GM18951 (cell line): Measurements from ENCODE around the gene DGCR8.

Experiments used
- POLR2A ChIP-seq: IDR thresholded peaks from 4 replicates; pipeline ENCODE4 v1.6.1; 2011; ENCODE audit warnings: mild to moderate bottlenecking; ENCODE audit not compliant: insufficient read length, insufficient read depth; ENCODE audit errors: extremely low read depth
- in situ Hi-C: fragments of 300-500 bp; cut with MboI; formaldehyde crosslinking; loops from one replicate; pipeline ENCODE4 v1.12.0; 2022; ENCODE audit warnings: low sequenced_read_pairs, mixed read lengths, inconsistent platforms; ENCODE audit not compliant: unreplicated experiment

Gene DGCR8

DNA sequence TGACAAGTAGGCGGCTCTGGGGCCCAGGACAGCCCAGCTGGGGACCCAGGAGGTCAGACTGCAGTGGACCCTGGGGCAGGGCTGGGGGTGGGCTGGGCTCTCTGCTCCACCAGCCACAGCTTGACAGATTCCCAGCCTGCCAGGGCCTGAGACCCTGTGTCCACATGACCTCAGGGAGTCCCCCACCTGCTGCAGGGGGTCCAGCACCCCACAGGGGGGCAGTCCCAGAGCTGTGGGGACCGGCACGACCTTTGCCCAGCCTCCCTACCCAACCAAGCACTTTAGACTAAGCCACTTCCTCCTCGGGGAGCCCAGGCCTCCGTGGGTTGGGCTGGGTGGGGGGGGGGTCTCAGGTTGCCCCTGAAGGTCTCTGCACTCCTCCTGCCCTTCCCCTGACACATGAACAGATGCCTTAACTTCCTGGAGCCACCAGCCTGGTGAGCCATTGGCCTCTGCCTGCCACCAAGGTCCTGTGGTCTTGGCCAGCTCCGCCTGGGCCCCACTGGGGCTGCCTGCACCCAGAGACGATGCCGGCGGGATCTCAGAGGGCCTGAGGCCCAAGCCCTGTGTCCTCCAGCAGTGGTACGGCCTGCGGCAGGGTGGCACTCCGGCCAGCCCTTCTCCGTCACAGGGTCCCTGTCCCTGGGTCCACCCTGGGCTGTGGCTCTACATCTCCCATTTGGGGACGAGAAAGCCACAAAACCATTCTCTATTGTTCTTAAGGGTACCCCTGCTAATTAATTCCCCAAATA is 67.4 kb downstream of the DGCR8 start:
- no peak for TF ChIP-seq POLR2A
- in situ Hi-C loops: no loop called here

DNA sequence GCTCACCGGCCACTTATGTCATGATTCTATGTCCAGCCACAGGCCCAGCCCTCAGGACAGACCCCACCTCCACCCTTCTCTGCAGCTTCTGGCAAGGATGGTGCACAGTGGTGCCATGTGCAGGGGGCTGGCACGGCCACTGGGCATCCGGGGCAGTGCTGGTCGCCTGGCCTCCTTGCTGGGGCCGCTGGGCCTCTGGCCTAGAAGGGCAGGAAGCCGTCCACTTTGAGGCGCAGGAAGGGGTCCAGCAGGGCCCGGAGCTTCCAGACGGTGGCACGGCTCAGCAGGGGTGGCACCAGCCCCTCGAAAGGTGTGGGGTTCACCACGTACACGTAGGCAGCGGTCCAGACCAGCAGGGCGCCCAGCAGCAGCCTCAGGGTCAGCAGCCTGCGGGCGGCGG is 68.4 kb downstream of the DGCR8 start:
- no peak for TF ChIP-seq POLR2A
- in situ Hi-C loops: no loop called here

DNA sequence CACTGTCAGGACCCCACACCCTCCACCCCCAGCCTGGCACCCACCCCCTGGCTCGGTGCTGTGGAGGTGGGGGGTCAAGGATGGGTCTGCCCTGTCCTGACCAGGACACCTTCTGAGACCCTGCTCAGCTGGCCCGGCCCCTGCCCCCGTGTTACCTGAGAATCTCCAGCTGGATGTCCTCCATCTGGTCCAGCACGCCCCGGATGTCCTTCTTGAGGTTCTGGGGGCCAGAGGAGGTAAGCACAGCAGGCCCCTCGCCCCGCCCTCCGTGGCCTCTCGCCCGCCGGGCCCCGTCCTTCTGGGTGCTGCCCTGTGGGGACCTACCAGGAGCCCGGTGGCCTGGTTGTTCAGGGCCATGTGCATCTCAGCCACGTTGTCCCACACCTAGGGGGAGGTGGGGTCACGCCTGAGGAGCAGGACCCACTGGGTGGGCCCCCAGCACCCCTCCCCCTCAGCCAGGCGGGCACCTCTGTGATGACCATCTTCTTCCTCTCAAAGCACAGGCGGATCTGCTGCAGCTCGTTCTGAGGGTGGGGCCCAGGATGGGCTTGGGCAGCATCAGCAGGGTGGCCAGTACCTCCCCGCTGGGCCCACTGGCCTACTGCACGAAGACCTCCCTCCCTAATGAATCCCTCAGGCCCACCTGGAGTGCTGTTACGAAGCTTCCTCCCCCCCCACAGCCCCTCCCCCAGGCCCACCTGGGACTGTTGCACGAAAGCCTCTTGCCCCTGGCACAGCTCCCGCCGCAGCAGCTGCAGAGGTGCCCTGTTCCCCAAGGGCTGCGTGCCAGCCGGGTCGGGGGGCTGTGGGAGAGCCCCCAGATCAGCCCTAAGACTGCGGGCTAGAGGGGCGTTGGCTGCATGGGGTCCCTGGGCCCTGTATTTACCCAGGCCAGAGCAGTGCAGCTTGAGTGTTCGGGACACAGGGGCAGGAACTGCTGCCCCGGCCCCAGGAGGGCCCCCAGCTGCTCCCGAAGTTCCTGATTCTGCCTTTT is 69.5 kb downstream of the DGCR8 start:
- in situ Hi-C loops: loop anchor here (10.0 kb wide), 1 partner anchor 145 kb away; no protein-coding TSS in a partner anchor
- no peak for TF ChIP-seq POLR2A

- in situ Hi-C loops: loop anchor here (10.0 kb wide), 1 partner anchor 144 kb away; no protein-coding TSS in a partner anchor
- no peak for TF ChIP-seq POLR2A
Observed at GRCh38 chr22:20150381-20151275, 70.6 kb downstream of the DGCR8 start, which contains the start of gene CCDC188. TSS of gene CCDC188 (minus strand) at chr22:20151055. CDS start at chr22:20150986, 69 bp downstream.

DNA sequence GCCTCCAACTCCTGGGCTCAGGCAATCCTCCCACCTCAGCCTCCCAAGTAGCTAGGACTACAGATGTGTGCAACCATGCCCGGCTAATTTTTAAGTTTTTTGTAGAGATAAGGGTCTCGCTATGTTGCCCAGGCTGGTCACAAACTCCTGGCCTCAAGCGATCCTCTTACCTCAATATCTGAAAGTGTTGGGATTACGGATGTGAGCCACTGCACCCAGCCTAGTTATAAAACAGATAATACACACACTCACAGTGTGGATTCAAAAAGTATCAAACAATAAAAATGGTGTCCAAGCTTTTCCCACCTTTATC is 71.2 kb downstream of the DGCR8 start:
- TF ChIP-seq POLR2A: no peak
- in situ Hi-C loops: loop anchor here (10.0 kb wide), 1 partner anchor 144 kb away; no protein-coding TSS in a partner anchor

DNA sequence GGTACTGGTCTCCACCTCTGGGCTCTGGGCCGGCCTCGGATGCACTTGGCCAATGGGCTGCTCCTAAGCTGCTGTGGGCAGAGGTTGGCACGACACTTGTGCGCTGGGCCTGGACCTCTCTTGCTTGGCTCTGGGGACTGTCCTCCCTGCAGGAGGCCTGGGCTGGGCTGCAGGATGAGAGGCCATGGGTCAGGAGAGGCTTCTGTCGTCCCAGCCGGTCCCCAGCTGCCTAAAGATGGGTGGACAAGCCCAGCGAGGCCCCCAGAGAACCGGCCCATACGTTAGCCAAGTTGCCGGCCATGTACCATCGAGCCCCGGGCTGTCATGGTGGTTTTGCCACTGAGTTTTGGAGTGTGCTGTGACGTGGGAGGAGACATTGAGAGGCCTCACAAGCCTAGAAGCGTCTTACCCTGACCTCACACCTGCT is 72.4 kb downstream of the DGCR8 start:
- in situ Hi-C loops: loop anchor here (10.0 kb wide), 1 partner anchor 142 kb away; no protein-coding TSS in a partner anchor
- TF ChIP-seq POLR2A: no peak

GRCh38 chr22:20153945-20154344 is 73.9 kb downstream of the DGCR8 start:
- no peak for TF ChIP-seq POLR2A
- in situ Hi-C loops: loop anchor here (10.0 kb wide), 1 partner anchor 141 kb away; no protein-coding TSS in a partner anchor

- TF ChIP-seq POLR2A: no peak
- in situ Hi-C loops: loop anchor here (10.0 kb wide), 1 partner anchor 140 kb away; no protein-coding TSS in a partner anchor
Observed at GRCh38 chr22:20154602-20155187, 74.7 kb downstream of the DGCR8 start.

GRCh38 chr22:20155330-20156041 is 75.4 kb downstream of the DGCR8 start:
- in situ Hi-C loops: loop anchor here (10.0 kb wide), 1 partner anchor 139 kb away; no protein-coding TSS in a partner anchor

GRCh38 chr22:20156042-20156389 is 76.0 kb downstream of the DGCR8 start:
- TF ChIP-seq POLR2A: no peak
- in situ Hi-C loops: loop anchor here (10.0 kb wide), 1 partner anchor 139 kb away; no protein-coding TSS in a partner anchor

More at GRCh38 chr22:20155330-20156041, 75.4 kb downstream of the DGCR8 start:
- TF ChIP-seq POLR2A: no peak
